HG03103 (cell line): ENCODE data around the gene BHMT.

Experiments used
- ATAC-seq: cut with Tn5 transposase; IDR thresholded peaks from one replicate; pipeline ENCODE4 v1.9.1; 2021; ENCODE audit warnings: low read depth; ENCODE audit not compliant: unreplicated experiment

Gene BHMT, protein sequence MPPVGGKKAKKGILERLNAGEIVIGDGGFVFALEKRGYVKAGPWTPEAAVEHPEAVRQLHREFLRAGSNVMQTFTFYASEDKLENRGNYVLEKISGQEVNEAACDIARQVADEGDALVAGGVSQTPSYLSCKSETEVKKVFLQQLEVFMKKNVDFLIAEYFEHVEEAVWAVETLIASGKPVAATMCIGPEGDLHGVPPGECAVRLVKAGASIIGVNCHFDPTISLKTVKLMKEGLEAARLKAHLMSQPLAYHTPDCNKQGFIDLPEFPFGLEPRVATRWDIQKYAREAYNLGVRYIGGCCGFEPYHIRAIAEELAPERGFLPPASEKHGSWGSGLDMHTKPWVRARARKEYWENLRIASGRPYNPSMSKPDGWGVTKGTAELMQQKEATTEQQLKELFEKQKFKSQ

DNA sequence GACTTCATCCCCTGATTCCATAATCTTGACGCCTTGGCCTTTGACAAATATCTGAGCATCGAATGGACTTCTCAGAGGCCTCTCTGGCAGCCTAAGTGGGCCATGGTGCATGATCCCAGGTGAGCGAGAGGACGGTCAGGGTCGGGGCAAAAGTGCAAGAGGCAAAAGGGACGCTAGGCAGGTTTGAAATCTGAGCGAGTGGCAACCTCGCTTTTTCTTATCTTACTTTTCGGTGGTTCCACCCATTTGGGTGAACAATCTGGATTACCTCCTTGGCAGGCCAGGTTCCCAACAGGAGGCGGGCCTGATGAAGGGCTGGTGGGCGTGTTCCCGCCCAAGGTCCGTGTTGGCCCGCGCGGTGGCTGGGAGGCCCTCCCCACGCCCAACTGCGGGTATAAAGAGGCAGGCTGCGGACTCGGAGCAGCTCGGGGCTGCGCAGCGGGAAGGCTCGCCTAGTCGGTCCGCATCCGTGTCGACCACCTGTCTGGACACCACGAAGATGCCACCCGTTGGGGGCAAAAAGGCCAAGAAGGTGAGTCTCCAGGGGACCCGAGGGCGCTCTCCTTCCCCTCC is at the start of gene BHMT:
Gene BHMT (plus strand): TSS at position 423 of the 573 bp plus-strand sequence. CDS start 77 bp downstream, at position 500.
- ATAC-seq = no peak

DNA sequence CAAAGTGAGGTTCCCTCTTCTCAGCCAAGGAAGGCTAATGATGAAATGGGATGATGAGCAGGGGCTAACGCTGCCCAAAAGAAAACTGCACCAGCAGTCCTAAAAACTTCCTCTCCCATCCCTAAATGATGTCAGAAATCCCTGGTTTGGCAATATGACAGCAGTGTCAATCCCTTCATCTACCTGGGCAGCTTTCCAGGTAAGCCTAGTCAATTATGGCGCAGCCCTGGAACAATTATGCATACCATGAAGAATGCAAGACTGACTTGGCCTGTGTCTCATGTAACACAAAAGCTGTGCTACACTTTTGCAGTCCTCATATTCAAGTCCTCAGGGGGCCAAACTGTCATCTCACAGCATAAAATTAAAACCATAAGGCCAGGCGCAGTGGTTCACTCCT is 49.2 kb upstream of the BHMT start:
- no peak for ATAC-seq

DNA sequence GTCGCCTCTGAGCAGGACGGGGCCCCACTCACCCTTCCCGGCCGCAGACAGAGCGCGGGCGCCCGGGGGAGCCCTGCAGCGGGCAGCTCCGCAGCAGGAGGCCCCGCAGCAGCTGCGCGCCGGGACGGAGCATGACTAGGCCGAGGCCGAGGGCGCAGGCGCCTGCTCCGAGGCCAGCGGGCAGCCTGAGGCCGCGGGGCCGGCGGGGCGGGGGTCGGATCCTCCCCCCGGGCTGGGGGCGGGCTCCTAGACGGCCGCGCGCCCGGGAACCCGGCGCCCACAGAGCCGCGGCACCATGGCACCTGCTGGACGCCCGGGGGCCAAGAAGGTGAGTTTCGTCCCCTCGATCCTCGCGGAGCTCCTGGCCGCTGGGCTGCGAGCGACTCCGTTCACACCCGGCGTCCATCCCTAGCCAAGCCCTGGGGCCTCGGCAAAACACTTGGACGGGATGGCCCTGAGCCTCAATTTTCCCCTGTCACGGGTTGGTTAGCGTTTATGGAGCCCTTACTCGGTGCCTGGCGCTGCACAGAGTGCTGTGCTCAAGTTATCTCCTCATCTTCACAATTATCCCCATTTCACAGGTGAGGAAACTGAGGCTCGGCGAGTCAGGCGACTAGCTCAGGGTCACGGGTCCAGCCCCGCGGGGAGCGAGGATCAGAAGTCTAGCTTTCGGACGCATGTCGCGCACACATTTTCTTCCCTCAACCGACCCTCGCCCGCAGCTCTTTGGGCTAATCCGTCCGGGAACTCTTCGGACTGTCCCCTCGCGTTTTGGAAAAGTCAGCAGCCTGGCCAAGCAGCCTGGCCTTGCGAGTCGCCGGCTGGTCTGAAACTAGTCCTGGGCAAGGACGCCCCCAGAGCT is 41.9 kb upstream of the BHMT start, which contains the start of the genes BHMT2 and DMGDH:
Gene BHMT2 (plus strand): TSS at position 280 of the 862 bp plus-strand sequence. CDS start 16 bp downstream, at position 296.
Gene DMGDH (minus strand): TSS at position 187 of the 862 bp plus-strand sequence. CDS start 54 bp downstream, at position 133.
- no peak for ATAC-seq

DNA sequence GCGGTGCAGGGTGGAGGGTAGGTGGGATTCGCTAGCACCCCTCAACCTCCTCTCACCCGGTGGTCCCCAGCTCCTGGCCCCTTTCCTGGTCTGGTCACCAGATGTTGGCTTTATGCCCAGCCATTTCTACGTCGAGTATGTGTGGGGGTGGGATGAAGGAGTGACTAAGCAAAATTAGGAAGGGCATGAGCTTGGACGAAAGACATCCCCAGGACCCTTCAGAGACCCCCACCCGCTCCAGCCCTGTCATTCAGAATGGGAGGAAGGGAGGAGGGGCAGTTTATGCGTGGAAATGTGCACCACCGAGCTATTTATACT is 41.3 kb upstream of the BHMT start:
- ATAC-seq = no peak

DNA sequence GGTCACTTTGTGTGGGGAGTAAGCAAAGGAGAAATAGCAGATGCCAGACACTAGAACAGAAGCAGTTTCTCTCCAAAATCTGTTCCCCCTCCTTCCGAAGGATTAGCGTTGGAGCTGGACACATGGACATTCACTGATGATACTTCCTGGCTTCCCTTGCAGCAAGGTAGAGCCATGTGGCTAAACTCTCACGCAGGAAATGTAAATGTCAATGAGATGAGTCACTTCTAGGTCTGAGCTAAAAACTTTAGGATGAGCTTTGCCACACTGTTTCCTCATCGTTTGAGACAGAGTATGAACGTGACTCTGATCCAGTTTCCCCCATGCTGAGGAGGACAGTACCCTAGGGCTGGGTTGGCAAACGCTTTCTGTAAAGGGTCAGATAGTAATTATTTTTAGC is 37.0 kb upstream of the BHMT start:
- no peak for ATAC-seq

DNA sequence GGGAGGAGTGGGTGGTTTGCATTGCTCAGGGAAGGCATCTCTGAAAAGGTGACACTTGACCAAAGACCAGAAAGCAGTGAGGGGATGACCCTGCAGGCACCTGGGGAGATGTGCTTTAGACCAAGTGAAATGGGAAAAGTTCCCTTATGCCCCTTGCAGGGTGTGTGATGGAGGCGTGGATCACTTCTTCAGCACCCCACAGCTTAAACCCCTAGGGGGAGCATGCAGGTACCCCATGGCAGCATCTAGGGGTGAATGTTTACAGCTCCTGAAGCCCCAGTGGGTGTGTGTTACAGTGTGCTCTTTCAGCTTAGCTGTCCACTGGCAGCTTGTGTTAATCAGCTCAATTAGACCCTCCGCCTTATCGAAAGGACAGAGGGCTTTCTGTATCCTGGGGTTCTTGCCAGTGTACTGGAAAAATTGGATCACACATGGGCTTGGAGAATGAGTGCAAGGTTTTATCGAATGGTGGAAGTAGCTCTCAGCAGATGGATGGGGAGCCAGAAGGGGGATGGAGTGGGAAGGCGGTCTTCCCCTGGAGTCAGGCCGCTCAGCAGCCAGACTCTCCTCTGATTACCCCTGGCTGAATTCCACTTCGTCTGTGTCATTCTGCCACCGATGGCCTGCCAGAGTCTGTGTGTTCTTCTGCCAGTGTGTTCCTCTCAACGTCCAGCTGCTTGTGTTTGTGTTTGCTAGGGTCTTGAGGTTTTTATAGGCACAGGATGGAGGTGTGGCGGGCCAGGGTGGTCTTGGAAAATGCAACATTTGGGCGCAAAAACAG is 35.8 kb upstream of the BHMT start:
- ATAC-seq = no peak

DNA sequence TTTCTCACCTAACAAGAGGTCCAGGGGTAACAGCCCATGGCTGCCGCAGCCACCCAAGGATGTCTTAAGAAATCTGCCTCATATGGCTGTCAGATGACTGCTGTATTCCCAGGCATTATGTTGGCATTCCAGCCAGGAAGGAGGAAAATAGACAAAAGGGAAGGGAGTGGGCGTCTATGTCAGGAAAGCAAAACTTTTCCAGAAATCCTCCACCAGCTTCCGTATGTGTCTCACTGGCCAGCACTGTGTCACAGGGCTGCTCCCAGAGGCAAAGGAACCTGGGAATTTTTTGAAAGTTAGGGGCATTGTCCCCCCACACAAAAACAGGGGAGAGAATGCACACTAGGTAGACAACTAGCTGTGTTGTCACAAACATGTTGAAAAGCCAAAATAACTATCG is 34.8 kb upstream of the BHMT start:
- no peak for ATAC-seq

DNA sequence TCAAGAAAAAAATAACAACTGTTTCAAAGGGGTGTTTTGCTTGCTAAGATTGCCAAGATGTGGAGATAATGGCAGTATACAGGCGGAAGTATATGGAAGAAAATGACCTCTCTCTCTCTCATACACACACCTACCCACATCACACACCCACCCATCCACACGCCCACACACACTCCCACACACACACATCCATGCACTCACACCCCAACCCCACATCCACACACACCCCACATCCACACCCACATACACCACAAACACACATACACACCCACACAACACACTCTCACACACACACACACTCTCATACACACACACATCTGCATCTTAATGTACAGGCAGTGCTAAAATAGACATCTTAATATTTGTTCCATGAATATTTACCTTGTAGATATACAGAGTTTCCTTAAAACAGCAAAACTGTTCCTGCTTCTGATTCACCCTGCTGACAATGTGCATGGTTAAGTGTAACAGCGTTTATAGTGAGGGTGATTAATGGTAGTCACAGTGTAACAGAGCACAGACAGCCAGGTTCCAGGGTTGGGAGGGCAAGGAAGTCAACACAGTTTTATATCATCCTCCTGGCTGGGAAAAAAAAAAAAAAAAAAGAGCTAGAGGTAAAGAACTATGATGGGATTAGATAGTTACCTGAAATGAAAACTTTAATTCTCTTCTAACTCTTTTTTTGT is 33.8 kb upstream of the BHMT start:
- no peak for ATAC-seq

DNA sequence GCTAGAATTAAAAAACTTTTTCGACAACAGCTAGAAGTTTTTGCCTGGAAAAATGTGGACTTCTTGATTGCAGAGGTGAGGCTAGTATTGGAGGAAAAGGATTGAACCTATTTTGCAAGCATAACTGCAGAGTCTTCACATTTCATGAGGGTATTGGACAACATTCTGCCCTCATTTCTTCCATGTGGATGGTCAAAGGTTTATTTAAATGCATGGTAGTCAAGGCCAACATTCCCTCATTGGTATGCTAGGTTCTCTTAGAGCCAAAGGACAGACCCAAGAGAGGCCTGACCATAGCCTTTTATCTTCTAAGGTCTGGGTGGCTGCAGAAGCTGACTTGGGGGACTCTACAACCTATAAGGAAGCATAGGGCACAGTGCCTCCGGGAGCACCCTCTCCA is 30.8 kb upstream of the BHMT start:
- no peak for ATAC-seq

DNA sequence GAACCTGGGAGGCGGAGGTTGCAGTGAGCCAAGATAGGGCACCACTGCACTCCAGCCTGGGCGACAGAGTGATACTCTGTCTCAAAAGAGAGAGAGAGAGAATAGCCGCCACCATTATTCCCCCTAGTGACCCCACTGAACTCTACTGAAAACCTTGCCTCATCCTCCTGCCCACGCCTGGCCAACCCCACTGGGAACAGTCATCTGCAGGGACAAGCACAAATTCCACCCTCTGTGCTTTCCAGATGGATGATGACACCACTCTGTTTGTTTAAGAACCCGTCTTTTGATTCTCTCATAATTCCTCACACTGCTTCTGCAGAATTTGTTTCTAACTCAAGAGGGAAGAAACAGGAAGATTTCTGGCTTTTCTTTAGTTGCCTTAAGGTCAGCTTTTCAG is 29.8 kb upstream of the BHMT start:
- ATAC-seq = no peak

DNA sequence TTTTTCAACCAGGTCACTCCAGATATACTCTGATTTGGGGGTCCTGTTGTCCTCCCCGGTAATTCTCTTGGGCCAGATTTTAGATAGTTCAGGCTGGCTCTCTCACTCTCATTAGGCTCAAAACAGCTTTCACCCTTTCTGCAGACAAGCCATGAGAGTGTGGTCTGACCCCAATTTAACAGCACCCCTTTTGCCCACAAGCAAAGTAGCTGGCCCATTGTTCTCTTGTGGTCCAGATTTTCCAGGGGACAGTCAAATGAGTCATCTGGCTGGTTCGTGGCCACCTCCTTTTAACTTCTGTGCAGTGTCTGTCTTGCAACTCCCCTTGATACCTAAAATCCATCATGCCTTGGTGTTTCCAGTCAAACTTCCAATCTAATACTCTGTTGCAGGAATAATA is 25.5 kb upstream of the BHMT start:
- no peak for ATAC-seq

DNA sequence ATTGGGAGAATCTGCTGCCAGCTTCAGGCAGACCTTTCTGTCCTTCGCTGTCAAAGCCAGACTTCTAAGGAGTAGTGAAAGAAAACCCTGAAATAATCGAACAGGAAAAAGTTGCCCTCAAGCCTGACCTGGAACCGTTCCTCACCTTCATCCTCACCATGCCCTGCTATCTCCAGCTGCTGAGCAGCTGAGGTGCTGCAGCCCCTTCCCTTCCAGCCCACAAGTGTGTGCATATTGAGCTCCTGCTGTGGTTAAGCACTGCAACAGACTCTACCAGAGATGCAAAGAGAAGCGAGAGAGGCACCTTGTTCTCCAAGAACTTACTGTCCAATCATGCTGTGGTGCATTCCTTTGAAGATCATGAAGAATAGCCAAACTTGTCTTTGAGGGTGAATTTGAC is 23.1 kb upstream of the BHMT start:
- no peak for ATAC-seq

DNA sequence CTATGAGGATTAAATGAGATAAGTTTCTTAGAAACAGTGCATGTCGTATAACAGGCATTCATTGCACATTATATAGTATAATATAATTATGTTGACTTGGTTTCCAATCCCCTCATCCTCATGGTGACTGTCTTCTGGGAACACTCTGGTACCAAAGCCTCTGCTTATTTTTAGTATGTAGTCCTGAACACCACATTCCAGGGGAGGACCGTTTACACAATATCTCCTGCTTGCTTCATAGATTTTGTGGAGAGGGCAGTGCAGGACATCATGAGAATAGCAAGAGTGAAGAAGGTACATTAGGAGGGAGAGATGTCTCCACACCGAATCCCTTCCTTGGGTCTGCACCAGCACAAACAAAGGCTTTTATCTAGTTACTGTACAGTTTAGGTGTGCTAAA is 20.5 kb upstream of the BHMT start:
- no peak for ATAC-seq

DNA sequence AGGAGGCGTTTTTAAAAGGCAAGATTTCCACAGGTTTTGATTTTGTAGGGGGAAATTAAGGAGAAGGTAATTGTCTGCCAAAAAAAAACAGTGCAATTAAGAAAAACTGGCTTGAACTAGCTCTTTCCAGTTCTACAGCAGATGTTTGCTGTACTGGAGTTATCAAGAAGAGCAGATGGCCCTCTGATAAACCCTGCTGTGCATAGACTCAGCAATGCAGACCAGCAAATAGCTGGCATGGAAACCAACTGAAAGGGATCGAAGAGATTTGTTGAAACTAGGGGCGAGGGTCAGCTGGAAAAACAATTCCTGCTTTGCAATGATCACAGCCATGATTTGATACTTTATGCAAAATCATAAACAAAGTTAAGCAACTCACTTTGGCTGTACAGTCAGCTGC is 17.8 kb upstream of the BHMT start:
- no peak for ATAC-seq

DNA sequence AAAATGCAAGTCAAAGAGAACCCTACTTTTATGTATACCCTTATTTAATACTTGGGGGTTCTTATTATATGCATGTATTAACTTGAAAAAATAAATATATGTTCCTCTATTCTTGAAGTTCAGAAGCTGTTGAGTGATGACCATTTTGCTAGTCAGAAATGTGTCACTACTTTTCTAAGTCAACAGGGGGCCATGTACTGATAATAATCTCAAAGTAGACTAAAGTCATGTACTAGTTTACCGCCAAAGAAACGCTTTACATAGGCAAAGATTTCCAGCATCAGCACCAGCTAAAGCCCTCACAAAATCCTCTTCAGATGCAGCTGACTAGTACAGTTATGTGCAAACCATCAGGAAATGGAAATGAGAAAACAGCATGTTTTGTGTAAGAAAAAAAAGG is 5.7 kb upstream of the BHMT start:
- no peak for ATAC-seq

DNA sequence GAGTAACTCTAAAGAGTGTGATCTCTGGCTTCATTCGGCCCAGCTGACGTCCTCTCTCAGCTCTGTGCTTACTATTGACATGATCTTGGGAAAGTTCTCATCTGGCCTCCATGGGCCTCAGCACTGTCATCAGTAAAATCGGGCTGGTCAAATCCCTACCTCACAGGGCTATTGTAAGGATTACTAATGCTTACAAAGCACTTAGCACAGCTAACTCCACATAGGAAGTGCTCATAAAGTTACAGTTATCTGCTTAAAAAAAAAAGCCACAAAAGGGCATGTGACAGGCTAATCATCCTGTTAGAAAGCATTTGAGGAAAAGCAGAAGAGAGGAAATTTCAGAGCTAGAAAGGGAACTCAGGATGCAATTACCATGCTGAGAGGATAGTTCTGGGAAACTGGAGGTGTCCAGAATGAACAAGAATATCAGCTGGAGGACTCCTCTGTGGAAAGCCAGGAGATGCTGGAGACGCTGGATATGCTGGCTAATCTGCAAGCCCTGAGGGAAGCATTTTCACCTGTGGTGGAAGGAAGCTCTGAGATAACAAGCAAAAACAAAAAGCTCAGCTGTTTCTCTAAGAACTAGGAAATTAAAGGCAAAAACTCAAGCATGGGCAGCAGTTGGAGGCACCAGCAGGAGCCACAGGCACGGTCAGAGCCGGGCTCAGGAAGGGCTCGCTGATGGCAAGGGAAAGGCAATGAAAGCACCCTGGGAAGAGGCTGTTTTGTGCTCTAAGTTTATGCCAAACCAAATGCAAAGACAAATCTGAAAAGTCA is 4.4 kb upstream of the BHMT start:
- ATAC-seq = no peak

DNA sequence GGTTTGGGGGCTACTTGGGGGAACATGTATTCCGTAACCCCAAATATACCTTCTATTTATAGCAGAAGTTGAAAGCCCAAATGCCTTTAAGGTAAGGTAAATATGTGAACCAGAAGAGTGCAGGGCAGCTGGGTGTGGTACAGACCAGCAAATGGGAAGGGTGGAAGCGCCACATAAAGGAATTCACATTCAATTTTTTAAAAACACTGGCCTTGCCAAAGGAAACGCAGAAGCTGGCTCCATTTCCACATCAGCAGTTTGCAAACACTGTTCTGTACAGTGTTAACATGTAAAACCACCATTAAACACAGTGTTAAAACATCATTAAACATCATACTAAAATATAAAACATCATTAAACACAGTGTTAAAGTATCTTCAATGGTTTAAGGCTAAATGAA is 3.5 kb upstream of the BHMT start:
- ATAC-seq = no peak

DNA sequence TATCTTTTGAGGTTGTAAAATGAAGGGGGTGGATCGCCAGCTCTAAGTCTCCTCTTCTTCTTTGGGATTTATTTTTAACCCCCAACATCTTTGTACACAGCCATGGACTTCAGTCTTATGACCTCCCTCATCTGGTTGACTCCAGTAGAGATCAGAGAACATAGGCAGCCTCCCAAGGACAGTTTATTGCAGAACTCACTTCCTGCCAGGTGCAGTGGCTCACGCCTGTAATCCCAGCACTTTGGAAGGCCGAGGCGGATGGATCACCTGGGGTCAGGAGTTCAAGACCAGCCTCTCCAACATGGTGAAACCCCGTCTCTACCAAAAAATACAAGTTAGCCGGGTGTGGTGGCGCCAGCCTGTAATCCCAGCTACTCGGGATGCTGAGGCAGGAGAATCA is 2.8 kb upstream of the BHMT start:
- ATAC-seq = no peak
